Heart right ventricle (tissue), 16 donors: ENCODE results near the gene DPF3. TPM values are rescaled to one million over a fixed set of nuclear protein-coding genes. Genes with fewer than 3 reads are reported as not detected.
"Not testable (repeated sequence)": the region's sequence is repeated elsewhere in the genome, so short reads cannot be mapped to it uniquely, and the experiment has no call there.

Source experiments
- ATAC-seq, 8 donors: fragments of 200-7000 bp; cut with Tn5 transposase; one replicate each; pipeline ENCODE4 v1.9.1; 2020; ENCODE audit warnings: mild to moderate bottlenecking in 8 of 8, moderate library complexity in 8 of 8, moderate number of reproducible peaks in 1 of 8
- DNase-seq, 2 donors: peaks; one replicate each; pipeline ENCODE4 v3.0.0-alpha.2; 2020
- H3K27ac ChIP-seq, 10 donors: fragments of 200-600 bp; sonication (generic) in 2 of 10; one replicate each; pipeline versions ENCODE4 v1.5.0 to v1.8.0; 2020 to 2022; ENCODE audit warnings: mild to moderate bottlenecking in 3 of 10
- H3K27me3 ChIP-seq, 7 donors: fragments of 200-600 bp; one replicate each; pipeline ENCODE4 v1.8.0; 2021 to 2022; ENCODE audit warnings: mild to moderate bottlenecking in 2 of 7
- H3K36me3 ChIP-seq, 9 donors: fragments of 200-600 bp; sonication (generic) in 1 of 9; one replicate each; pipeline versions ENCODE4 v1.5.0 to v1.8.0; 2020 to 2022; ENCODE audit warnings: mild to moderate bottlenecking in 2 of 9
- H3K4me1 ChIP-seq, 9 donors: fragments of 200-600 bp; sonication (generic) in 1 of 9; one replicate each; pipeline versions ENCODE4 v1.5.0 to v1.8.0; 2020 to 2022; ENCODE audit warnings: mild to moderate bottlenecking in 4 of 9
- H3K4me3 ChIP-seq, 10 donors: fragments of 200-600 bp; sonication (generic) in 2 of 10; one replicate each; pipeline versions ENCODE4 v1.5.0 to v1.8.0; 2020 to 2022; ENCODE audit warnings: mild to moderate bottlenecking in 7 of 10, moderate library complexity in 2 of 10
- H3K9me3 ChIP-seq, 11 donors: fragments of 200-600 bp in 10 of 11; sonication (generic) in 2 of 11; one replicate each; pipeline versions ENCODE4 v1.5.0 to v1.8.0; 2013 to 2022; ENCODE audit warnings: mild to moderate bottlenecking in 2 of 11, control low read depth in 1 of 11, moderate library complexity in 1 of 11
- CTCF ChIP-seq, 9 donors: fragments of 200-600 bp; sonication (generic) in 2 of 9; IDR thresholded peaks; one replicate each; pipeline versions ENCODE4 v1.5.0 to v1.8.0; 2021 to 2022; ENCODE audit warnings: antibody characterized with exemption in 9 of 9, mild to moderate bottlenecking in 5 of 9, moderate library complexity in 1 of 9
- WGBS, 2 donors: extraction: QIAGEN DNeasy Blood & Tissue Kit; methylation state at CpG; one replicate each; pipeline ENCODE4 v1.1.7; 2013; ENCODE audit warnings: inconsistent platforms in 1 of 2; 5-methylcytosine and 5-hydroxymethylcytosine counted together
- intact Hi-C, 10 donors: fragments of 100-400 bp; cut with DNase I; formaldehyde crosslinking; loops; one replicate each; pipeline versions ENCODE4 v1.11.1 to v1.14.2; 2022
- polyA plus RNA-seq, 2 donors: library from polyadenylated mRNA; stranded (reverse); fragments of 200-250 nt; gene quantifications; one replicate each; pipeline ENCODE4 v1.2.3, GENCODE V29; 2013
- total RNA-seq, 10 donors: library from RNA; stranded (reverse); fragmentation: NEBNext Ultra II Directional in 3 of 10; extraction: Animal tissue kit (Norgen Biotek cat#: 25700) in 3 of 10; gene quantifications; one replicate each; pipeline versions ENCODE4 v1.2.1 to v1.2.4, GENCODE V29; 2021 to 2023
- donor health status: Arrhythmogenic right ventricular cardiomyopathy.
- donor health status: ischemic (EF 13 %, LVEDD 7.1; RV severe dilation, severe dysfunction).
- donor health status: healthy with polysubstance abuse.
- donor health status: DM: no; HTN: yes; CAD: no.
- donor health status: DM: no; HTN: no; CAD: no.
- donor health status: ischemic (EF 25% LVEDD 6.9; RV normal size, moderate dysfunction).
- donor health status: ischemic (EF 25% LVEDD 5.7; RV mildly dilated, moderate dysfunction).
- donor health status: healthy.
- donor health status: DM: yes; HTN: yes; CAD: no.
- donor health status: Ischemic cardiomyopathy.
- donor health status: ischemic (EF 35%, LVEDD 5.7; RV mildly dilated, moderate dysfunction).
- donor health status: nonischemic (EF 11% LVEDD 7.7; RV severe dilation, severe dysfunction).
- donor health status: DM: yes; HTN: yes; CAD: no.
- donor health status: PGD.
- donor health status: ischemic (EF 29% LVEDD 5.4; RV normal size, mild dysfunction).
- donor health status: nonischemic (EF 23%, LVEDD 6.1; RV moderate dilation, normal function).

DPF3 gene
- total and polyA plus RNA-seq, 12 donors: 3.8 to 52.3 (median 35.6) TPM

GRCh38 chr14:72878746-72879145 is 15.2 kb downstream of the DPF3 start:
- Histone ChIP-seq H3K4me1 (peaks cover 0 to 59% (median 12%) of the 10 kb centered on the region in 9 donors), H3K27ac (no peak overlapping the region), H3K36me3 (peaks cover 0 to 5% (median 0%) of the 10 kb centered on the region in 9 donors), H3K9me3 (no peaks in the 10 kb centered on the region), H3K4me3 (no peak overlapping the region), H3K27me3 (no peaks in the 10 kb centered on the region)
- intact Hi-C loops: loop anchor here in 1 of 10 donors (5.0 kb wide), 1 partner anchor 36 kb away; no protein-coding TSS in a partner anchor
- WGBS, 2 donors: 65 to 73% methylated on average over 5 of the region's 5 CpGs
- DNase-seq (no peak), ATAC-seq (no peak)
- TF ChIP-seq CTCF (IDR thresholded peaks at IDR 0.05): no peak

GRCh38 chr14:72876710-72877063 is 17.2 kb downstream of the DPF3 start:
- Histone ChIP-seq H3K27ac (no peak overlapping the region), H3K36me3 (peaks cover 0 to 5% (median 0%) of the 10 kb centered on the region in 9 donors), H3K27me3 (no peaks in the 10 kb centered on the region), H3K4me3 (no peak overlapping the region), H3K9me3 (peaks cover 0 to 7% (median 0%) of the 10 kb centered on the region in 11 donors), H3K4me1 (peaks cover 0 to 47% (median 9%) of the 10 kb centered on the region in 9 donors)
- 24 to 27% methylated on average over 4 of the region's 4 CpGs for WGBS, 2 donors
- no peak for DNase-seq
- no peak for TF ChIP-seq CTCF (IDR thresholded peaks at IDR 0.05)
- intact Hi-C loops: loop anchor here in 1 of 10 donors (5.0 kb wide), 1 partner anchor 34 kb away; no protein-coding TSS in a partner anchor
- ATAC-seq: peak in 1 of 8 donors; percentile 12

GRCh38 chr14:72876005-72876709 is 17.7 kb downstream of the DPF3 start:
- peaks cover 0 to 53% (median 7%) of the 10 kb centered on the region in 9 donors for H3K4me1 ChIP-seq
- peaks cover 0 to 5% (median 0%) of the 10 kb centered on the region in 9 donors for H3K36me3 ChIP-seq
- WGBS, 2 donors: 44% methylated on average over 9 of the region's 9 CpGs
- H3K27me3 ChIP-seq: no peaks in the 10 kb centered on the region
- H3K27ac ChIP-seq: no peak overlapping the region
- ATAC-seq (peak in 4 of 8 donors; percentile 27 to 50 (median 44)), DNase-seq (no peak)
- TF ChIP-seq CTCF (IDR thresholded peaks at IDR 0.05): no peak
- intact Hi-C loops: loop anchor here in 1 of 10 donors (5.0 kb wide), 1 partner anchor 34 kb away; no protein-coding TSS in a partner anchor
- no peak overlapping the region for H3K4me3 ChIP-seq
- H3K9me3 ChIP-seq: peaks cover 0 to 12% (median 0%) of the 10 kb centered on the region in 11 donors

- Histone ChIP-seq H3K27ac (peak overlapping the region in 9 of 10 donors; percentile 57 to 95 (median 78)), H3K4me1 (peaks cover 0 to 51% (median 14%) of the 10 kb centered on the region in 9 donors), H3K9me3 (peaks cover 0 to 13% (median 0%) of the 10 kb centered on the region in 11 donors)
- H3K36me3 ChIP-seq, intact Hi-C loops, H3K27me3 ChIP-seq, DNase-seq, H3K4me3 ChIP-seq, ATAC-seq: not testable (repeated sequence)
- 37 to 50% methylated on average over 4 of the region's 4 CpGs for WGBS, 2 donors
Observed at GRCh38 chr14:72870878-72871277, 23.0 kb downstream of the DPF3 start.
